Endothelial cell (in vitro differentiated cells): ENCODE data around the gene SH2D2A. TPM values are rescaled to one million over a fixed set of nuclear protein-coding genes. Genes with fewer than 3 reads are reported as not detected.

ENCODE experiments used
- DNase-seq: peaks from one replicate; pipeline ENCODE4 v3.0.0; 2021; ENCODE audit warnings: low spot score
- H3K27ac Mint-ChIP-seq: one replicate; pipeline ENCODE4 v1.8.0; 2021; ENCODE audit warnings: mixed read lengths, inconsistent platforms; ENCODE audit not compliant: unreplicated experiment
- H3K27me3 Mint-ChIP-seq: one replicate; pipeline ENCODE4 v1.8.0; 2021; ENCODE audit warnings: mild to moderate bottlenecking, moderate library complexity, mixed read lengths, inconsistent platforms; ENCODE audit not compliant: unreplicated experiment
- H3K36me3 Mint-ChIP-seq: one replicate; pipeline ENCODE4 v1.8.0; 2021; ENCODE audit warnings: mild to moderate bottlenecking, low read depth, mixed read lengths, inconsistent platforms; ENCODE audit not compliant: unreplicated experiment
- H3K4me1 Mint-ChIP-seq: one replicate; pipeline ENCODE4 v1.8.0; 2021; ENCODE audit warnings: mild to moderate bottlenecking, mixed read lengths, inconsistent platforms; ENCODE audit not compliant: unreplicated experiment
- H3K4me3 Mint-ChIP-seq: one replicate; pipeline ENCODE4 v1.8.0; 2021; ENCODE audit warnings: mild to moderate bottlenecking, mixed read lengths, inconsistent platforms; ENCODE audit not compliant: unreplicated experiment
- H3K9me3 Mint-ChIP-seq: one replicate; pipeline ENCODE4 v1.8.0; 2021; ENCODE audit warnings: mixed read lengths, inconsistent platforms; ENCODE audit not compliant: unreplicated experiment
- CTCF ChIP-seq: fragments of 200-600 bp; sonication (generic); IDR thresholded peaks from one replicate; pipeline ENCODE4 v1.5.0; 2021; ENCODE audit warnings: antibody characterized with exemption; ENCODE audit not compliant: unreplicated experiment
- total RNA-seq: library from RNA; stranded (reverse); fragmentation: NEBNext Ultra II Directional; extraction: Animal tissue kit (Norgen Biotek cat#: 25700); gene quantifications from one replicate; pipeline ENCODE4 v1.2.1, GENCODE V29; 2021; ENCODE audit not compliant: unreplicated experiment

Gene SH2D2A
- total RNA-seq, 1 donor from 2014 or later = not detected

- no peaks in the 10 kb centered on the region for H3K9me3 Mint-ChIP-seq
- H3K27me3 Mint-ChIP-seq = peaks cover 36% of the 10 kb centered on the region
- peaks cover 30% of the 10 kb centered on the region for H3K4me1 Mint-ChIP-seq
- no peak overlapping the region for H3K4me3 Mint-ChIP-seq
- H3K27ac Mint-ChIP-seq = peak overlapping the region; percentile 4
- no peak for TF ChIP-seq CTCF
- no peak for DNase-seq
- H3K36me3 Mint-ChIP-seq = peaks cover 10% of the 10 kb centered on the region
Observed at GRCh38 chr1:156862997-156863599, 46.5 kb upstream of the SH2D2A start.

- no peak overlapping the region for H3K27ac Mint-ChIP-seq
- H3K4me1 Mint-ChIP-seq = peaks cover 30% of the 10 kb centered on the region
- H3K27me3 Mint-ChIP-seq = peaks cover 36% of the 10 kb centered on the region
- H3K36me3 Mint-ChIP-seq = peaks cover 10% of the 10 kb centered on the region
- no peak for TF ChIP-seq CTCF
- no peaks in the 10 kb centered on the region for H3K9me3 Mint-ChIP-seq
- no peak for DNase-seq
- no peak overlapping the region for H3K4me3 Mint-ChIP-seq
Observed at GRCh38 chr1:156862584-156862983, 45.9 kb upstream of the SH2D2A start.

- TF ChIP-seq CTCF = no peak
- Mint-ChIP-seq H3K9me3 (no peaks in the 10 kb centered on the region), H3K4me1 (peaks cover 27% of the 10 kb centered on the region), H3K4me3 (peak within 1 kb of the TSS; percentile 56), H3K27ac (no peak within 1 kb of the TSS), H3K36me3 (peaks cover 10% of the 10 kb centered on the region), H3K27me3 (peaks cover 40% of the 10 kb centered on the region)
- no peak for DNase-seq
Observed at GRCh38 chr1:156860628-156861423, 44.2 kb upstream of the SH2D2A start, which contains the start of gene NTRK1. Gene NTRK1 (plus strand): TSS chr1:156860865. CDS start chr1:156860935, 70 bp downstream.

GRCh38 chr1:156860113-156860627, 43.5 kb upstream of the SH2D2A start:
- no peak overlapping the region for H3K27ac Mint-ChIP-seq
- H3K4me3 Mint-ChIP-seq = peak overlapping the region; percentile 56
- peak; percentile 68 for DNase-seq
- peaks cover 27% of the 10 kb centered on the region for H3K4me1 Mint-ChIP-seq
- no peaks in the 10 kb centered on the region for H3K9me3 Mint-ChIP-seq
- peaks cover 10% of the 10 kb centered on the region for H3K36me3 Mint-ChIP-seq
- peak; percentile 69 for TF ChIP-seq CTCF
- H3K27me3 Mint-ChIP-seq = peaks cover 37% of the 10 kb centered on the region
